Measurements from ENCODE around the gene WNT8A.

WNT8A gene

GRCh38 chr5:138092301-138092700, 8.5 kb downstream of the WNT8A start:
- DNase-seq: no peak

DNA sequence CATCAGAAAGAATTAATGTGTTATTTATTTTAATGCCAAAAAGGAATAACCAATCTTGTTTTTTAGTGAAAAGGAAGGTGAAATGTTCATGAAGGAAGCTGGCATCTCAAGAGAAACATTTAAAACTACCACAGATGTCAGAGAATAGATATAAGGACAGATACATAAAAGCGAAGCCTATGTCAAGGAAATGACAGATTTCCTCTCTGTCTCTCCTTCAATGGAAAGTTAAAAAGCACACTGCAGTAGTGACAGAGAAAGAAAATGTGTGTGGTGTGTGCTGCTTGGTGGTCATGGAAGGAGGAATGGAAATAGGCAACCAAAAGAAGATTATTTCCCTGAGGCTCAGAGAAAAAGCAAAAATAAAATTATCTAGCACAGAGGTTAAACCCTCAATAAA, 9.2 kb downstream of the WNT8A start:
- DNase-seq: no peak

- DNase-seq: no peak
Measured at GRCh38 chr5:138095100-138095907, 11.5 kb downstream of the WNT8A start.

- DNase-seq: no peak
Measured at GRCh38 chr5:138096363-138096762, 12.5 kb downstream of the WNT8A start.

DNA sequence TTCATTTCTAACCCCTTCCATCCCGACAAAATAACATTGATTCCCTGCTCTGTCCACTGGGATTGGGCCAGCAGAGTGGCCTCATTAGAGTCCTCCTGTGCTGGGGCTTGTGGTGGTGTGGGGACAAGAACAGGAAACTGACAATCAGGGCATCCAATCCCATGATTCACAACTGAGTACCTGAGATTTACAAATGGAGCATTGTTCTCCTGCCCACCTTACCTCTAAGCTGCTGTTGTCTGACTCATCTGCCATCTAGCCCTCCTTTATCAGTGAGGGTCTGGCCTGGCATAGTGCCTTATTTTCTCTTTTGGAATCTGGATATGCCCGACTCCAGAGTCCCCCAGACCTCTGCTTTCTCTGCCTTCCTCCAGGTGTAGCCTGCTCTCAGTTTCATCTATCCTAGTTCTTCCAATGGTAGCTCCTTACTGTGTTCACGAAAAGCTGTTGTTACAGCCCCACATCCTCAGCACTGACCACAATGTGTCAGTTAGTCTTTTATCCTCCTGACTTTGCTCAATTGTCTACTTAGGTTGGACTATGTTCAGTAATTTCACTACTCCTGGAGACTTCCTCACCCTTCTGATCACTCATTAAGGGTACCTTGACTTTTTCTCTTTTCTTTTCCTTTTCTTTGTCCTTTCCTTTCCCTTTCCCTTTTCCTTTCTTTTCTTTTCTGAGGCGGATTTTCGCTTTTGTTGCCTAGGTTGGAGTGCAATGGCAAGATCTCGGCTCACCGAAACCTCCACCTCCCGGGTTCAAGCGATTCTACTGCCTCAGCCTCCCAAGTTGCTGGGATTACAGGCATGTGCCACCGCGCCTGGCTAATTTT, 13.4 kb downstream of the WNT8A start:
- DNase-seq: no peak

GRCh38 chr5:138102454-138103318, 18.9 kb downstream of the WNT8A start:
- DNase-seq: no peak

- no peak for DNase-seq
Measured at GRCh38 chr5:138103319-138103637, 19.4 kb downstream of the WNT8A start.

DNA sequence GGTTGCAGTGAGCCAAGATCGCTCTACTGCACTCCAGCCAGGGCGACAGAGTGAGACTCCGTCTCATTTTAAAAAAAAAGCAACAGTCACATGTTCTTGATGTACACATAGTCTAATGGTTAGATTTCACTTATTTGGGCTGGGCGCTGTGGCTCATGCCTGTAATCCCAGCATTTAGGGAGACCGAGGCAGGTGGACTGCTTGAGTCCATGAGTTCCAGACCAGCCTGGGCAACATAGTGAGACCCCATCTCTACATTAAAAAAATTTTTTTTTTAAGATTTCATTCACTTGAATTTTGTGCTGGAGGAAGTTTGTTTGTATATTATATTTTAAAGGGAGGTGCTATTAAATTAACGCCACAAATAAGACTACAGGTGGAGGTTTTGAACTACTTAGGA, 21.9 kb downstream of the WNT8A start:
- no peak for DNase-seq

GRCh38 chr5:138107213-138107612, 23.4 kb downstream of the WNT8A start:
- DNase-seq: no peak

GRCh38 chr5:138109463-138110265, 25.8 kb downstream of the WNT8A start:
- peak; percentile 14 for DNase-seq

DNA sequence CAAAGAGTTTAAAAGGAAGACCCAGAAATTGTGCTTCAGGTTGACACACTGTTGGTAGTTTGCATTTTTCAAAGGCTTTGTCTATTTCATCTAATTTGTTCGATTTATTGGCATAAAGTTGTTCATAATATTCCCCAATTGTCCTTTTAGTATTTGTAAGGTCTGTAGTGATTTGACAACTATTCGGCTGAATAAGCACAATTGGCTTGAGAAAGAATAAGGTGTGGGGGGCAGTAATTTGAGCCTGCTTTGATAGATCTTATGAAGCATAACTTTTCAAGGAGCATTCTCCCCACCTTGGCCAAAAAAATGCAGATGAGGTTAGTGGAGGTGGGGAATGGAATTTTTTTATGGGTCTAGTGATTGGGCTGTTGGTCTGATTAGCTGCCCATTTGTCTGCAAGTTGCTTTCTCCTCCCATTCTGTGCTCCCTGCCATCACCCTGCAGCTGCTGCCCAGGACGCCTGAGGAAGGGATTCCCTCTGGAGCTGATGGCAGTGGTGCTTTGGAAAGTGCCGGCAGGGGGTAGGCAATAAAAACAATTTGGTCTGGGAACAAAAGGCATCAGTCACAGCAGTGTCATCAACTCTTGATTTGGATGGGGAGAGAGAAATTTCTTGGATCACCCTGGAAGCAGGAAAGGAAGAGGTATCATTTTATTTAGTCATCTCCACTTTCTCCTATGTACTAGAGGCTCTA, 26.6 kb downstream of the WNT8A start:
- DNase-seq: peak; percentile 79

GRCh38 chr5:138111181-138111580, 27.3 kb downstream of the WNT8A start:
- DNase-seq: no peak

DNA sequence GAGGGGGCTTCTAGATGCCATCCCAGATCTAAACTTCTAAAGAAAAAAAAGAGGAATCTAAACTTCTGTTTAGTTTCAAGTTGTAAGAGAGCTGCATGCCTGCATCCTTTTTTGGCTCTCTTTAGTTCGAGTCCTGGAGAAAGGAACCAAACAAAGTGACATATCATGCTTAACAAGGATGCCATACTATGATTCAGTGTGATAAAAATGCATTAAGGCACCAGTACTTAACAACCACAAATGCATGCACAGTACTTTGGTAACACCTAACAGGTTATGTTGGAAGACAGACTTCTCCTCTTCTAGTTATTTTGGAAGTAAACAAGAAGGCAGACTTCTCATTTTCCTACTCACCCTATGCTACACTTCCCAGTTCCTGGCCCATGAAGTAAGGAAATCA, 28.1 kb downstream of the WNT8A start:
- DNase-seq: no peak

DNA sequence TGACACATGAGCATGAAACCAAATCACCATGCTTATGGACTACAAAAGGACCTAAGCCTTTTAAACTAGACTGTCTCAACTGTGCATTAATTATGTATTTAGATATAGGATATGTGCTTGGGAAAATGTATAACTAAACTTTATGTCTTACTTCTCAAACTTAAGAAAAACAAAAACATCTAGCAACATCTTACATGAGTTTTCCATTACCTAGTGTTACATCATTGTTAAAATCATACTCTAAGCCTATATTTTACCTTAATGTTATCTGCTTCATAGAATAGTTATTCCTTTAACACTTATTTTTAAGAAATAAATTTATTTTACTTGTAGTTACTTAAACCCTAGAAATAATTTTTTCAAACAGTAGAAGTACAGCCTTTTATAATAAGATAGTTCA, 31.4 kb downstream of the WNT8A start:
- DNase-seq: no peak

GRCh38 chr5:138128334-138128733, 44.5 kb downstream of the WNT8A start:
- no peak for DNase-seq

DNA sequence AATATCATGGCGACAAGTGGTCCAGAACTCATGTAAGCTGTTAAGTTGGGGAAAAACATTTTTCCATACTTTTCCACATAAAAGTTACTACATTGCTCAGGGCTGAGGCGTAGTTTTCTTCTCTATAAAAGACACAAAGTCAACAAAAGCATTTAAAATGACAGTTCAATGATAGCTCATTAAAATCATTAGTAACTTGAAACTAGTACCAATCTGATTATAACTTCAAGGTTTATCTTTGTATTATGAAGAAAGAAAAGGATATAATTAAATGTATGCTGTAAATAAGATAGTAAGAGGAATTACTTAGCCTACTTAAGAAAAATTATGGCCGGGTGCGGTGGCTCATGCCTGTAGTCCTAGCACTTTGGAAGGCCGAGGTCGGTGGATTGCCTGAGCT, 45.5 kb downstream of the WNT8A start:
- DNase-seq: peak; percentile 53

DNA sequence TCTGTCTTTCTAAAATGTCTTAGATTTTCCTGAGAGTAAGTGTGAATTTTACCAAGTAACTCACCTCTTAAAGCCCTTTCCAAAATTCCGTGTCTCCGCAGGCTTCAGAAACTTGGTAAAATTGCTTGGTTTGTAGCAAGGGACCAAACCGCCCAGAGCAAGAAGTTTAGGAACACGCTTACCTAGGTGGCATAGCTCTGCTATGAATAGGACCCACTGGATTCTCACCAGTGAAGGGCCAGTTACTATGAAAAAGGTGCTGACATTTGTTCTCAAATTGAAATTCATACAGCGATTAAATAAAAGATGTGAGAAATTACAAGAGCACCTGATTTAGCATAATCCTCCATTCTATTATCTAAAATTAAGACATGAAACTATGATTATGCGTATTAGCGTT, 48.7 kb downstream of the WNT8A start:
- no peak for DNase-seq

- DNase-seq: peak; percentile 90
Measured at GRCh38 chr5:138138949-138139780, 55.3 kb downstream of the WNT8A start, which contains the start of gene NME5. Gene NME5 (minus strand): TSS chr5:138139428. CDS start chr5:138138780, 648 bp downstream.

DNA sequence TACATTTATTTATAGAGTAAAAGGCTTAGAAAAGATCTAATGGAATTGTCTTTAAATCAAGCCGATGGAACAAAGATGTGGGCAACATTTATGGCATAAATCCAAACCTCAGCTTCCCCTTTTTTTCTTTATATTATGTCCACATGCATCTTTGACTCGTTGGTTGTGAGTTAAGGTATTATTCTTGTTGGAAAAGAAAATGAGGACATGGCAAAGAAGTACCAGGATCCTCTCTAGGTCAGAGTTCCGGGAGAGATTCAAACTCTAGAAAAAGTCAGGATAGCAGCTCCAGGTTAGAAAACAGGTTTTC, 55.9 kb downstream of the WNT8A start:
- DNase-seq: no peak

- DNase-seq: no peak
Measured at GRCh38 chr5:138140268-138140667, 56.4 kb downstream of the WNT8A start.

Measured in NCI-H69 (cell line).